T-helper 2 cell (primary cell): ENCODE data around the gene MATN4.

ENCODE experiments used
- DNase-seq, 5 experiments: peaks; one replicate each; pipeline versions ENCODE4 v3.0.0 to v3.0.0-alpha.2; 2012 to 2022

MATN4 gene

DNA sequence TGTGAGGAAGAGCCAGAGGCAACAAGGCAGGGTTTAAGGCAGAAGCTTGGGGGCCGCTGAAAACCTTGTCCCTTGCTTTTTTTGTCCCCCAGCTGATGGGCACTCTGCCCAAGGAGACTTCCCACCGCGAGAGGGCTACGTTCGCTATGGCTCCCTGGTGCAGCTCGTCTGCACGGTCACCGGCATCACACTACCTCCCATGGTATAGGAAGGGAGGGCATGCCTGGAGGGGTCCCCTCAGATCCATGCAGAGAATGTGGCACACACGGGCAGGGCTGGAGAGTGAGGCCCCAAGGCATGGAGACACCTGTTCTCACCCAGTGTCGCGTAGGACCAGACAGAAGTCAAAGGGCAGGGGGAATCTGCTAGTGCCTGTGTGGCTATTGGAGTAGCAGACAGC, 5.8 kb upstream of the MATN4 start:
- no peak for DNase-seq

DNA sequence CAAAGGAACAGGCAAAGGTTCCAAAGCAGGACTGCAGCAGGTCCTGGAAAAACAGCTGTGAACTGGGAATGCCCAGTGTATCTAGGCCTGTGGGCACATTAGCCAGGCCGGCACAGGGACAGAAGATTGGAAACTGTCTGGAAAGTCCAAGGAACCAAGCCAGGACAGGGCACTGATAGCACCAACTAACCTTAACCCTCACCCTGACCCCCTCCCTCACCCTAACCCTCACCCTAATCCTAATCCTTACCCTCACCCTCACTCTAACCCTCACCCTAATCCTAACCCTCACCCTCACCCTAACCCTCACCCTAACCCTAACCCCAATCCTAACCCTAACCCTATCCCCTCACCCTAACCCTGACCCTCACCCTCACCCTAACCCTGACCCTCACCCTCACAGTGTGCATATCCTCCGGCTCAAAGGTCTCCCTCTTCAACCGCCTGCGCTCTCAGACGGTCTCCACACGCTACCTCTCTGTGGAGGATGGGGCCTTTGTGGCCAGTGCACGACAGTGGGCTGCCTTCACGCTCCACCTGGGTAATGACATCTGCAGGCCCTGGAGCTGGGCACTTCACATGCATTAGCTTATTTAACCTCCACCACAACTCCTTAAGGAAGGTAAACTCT, 5.1 kb upstream of the MATN4 start:
- DNase-seq = no peak

DNA sequence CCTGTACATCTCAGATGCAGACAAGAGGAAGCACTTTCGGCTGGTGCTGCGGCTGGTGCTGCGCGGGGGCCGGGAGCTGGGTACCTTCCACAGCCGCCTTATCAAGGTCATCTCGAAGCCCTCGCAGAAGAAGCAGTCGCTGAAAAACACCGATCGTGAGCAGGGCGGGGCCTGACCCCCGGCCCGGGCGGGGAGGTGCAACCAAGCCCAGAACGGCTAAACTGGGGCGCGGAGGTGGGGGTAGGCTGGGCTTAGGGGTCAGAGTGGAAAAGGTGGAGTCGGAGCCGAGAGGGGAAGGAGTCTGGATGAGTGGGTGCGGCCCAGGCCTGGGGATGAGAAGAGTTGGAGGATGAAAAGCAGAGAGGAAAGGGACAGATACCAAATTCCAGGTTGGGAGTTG, 4.1 kb upstream of the MATN4 start:
- no peak for DNase-seq

DNA sequence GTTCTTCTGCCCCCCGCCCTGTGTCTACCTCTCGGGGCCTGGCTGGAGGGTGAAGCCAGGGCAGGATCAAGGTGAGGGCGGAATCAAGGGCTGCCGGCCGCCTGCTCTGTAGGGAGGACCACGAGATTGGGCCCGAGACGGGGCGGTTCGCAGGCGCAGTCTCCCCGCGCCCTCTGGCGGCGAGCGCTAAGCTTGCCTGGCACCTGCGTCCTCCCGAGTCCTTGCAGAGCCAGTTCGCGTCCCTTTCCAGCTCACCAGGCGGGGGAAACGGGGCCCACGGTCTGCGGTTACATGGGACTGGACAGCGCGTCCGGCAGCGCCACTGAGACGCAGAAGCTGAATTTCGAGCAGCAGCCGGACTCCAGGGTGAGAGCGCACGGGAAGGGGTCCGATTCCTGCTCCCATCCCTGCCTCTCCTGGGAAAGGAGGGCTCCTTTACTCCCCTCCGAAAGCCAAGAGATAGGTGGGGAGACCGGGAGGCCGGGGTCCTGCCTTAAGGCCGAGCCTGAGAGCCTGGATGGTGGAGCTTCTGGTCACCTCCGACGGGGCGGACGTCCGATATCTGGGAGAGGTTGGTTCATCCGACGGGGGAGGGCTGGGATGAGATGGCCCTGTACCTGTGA, 3.6 kb upstream of the MATN4 start:
- peak; percentile 12 to 71 (median 44) for DNase-seq

DNA sequence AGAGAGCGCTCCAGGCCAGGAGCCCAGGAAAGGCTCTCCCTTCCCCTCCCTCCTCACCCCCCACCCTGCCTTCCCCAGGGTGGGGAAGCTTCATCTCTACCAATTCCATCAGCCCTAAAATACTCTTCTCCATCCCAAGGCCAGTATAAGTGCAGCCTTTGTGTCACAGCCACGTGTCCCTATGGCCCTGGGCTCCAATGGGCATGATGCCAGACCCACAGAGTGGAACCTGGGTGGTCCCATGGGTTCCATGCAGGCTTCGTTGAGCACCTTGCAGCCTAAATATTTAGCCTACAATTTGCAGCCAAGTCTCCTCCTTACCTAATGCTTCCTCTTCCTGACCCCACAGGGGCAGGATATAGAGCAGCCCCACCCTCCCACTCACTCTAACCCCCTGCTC, 976 bp upstream of the MATN4 start:
- DNase-seq = no peak

DNA sequence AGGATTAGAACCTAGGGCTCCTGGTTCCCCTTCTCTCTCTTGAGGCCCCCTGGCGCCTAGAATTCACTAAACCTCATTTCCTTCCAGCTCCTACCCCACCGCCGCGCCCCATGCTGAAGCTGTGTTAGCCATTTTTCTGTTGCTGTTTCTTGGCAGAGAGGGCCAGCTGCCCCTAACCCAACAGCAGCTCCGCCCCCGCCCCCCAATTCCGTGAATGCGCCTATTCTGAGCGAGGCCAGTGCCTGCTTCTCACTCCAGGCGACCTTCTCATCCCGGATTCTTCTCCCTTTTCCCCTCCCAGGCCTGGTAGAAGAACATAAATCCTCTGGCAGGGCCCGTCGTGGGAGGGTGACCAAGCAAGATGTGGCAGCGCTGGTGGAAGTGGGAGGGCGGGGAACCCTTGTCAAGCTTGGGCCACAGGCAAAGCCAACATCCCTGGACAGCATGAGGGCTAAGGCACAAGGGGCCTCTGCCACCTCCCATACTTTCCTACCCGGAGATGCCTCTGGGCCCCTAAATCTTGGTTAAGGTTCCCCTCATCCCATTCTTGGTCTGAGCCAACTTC, 941 bp downstream of the MATN4 start:
- no peak for DNase-seq

DNA sequence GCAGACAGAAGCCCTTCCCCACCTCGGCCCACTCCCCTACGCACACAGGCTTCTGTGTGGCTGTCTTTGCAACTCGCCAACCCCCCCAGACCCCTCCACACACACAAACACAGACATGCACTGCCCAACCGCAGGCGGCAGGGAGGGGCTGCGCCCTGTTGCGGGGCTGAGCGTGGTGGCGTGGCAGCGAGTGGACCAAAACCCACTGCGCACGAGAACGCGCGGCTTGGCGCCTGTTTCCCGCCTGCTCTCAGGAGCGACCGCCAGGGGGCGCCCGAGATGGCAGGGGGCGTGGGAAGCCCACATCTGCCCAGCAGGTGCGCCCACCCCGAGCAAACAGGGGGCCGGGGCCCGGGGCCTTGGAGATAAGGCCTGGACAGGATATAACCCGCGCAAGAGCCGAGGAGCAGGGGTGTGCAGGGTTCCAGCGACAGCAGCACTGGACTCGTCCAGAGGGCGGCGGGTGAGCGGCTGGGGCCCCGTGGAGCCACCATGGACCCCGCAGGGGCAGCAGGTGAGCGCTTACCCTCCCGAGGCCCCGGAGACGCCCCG, 1.6 kb downstream of the MATN4 start, which contains the start of gene RBPJL:
Gene RBPJL, plus strand, starts transcription at position 410 of the 552 bp plus-strand sequence. Its CDS starts 83 bp downstream, at position 493.
- peak in 3 of 5 experiments; percentile 25 to 27 (median 27) for DNase-seq

DNA sequence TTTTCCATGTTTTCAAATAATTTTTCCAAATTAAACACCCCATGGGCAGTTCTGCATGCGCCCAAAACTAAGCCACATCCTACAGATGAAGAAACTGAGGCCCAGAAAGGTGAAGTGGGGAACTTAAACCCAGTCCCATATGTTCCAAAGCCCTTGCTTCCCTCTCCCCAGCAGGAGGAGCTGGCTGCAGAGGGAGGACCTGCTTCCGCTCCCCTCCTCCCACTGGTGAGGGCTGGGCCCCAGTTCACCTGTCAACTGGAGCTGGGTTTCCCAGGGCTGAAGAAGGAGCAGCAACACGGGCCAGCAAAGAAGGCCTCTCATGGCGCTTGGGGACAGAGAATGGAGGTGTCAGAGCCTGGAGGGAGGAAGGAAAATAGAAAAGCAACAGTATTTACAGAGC, 2.8 kb downstream of the MATN4 start:
- no peak for DNase-seq

DNA sequence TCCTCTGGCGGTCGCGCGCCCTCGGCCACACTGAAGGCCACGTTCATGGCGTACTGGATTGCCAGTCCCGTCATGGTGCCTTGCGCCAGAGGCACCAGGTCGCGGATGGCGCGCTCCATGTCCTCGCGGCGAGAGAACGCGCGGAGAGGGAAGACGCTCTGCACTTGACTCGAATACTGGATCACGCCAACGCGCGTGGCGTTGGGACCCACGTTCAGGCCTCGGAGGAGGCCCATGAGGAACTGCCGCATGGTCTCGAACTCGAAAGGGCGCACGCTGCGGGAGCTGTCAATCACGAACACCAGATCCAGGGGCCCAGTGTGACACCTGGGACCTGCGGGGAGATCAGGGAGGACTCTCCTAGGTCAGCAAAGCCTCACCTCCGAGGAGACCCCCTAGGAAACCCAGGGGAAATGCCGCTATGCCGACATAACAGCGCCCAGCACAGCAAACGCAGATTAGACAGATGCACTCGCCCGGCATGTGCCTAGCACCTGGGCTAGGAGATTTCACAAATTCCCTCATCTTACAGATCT, 3.6 kb downstream of the MATN4 start:
- DNase-seq = no peak

DNA sequence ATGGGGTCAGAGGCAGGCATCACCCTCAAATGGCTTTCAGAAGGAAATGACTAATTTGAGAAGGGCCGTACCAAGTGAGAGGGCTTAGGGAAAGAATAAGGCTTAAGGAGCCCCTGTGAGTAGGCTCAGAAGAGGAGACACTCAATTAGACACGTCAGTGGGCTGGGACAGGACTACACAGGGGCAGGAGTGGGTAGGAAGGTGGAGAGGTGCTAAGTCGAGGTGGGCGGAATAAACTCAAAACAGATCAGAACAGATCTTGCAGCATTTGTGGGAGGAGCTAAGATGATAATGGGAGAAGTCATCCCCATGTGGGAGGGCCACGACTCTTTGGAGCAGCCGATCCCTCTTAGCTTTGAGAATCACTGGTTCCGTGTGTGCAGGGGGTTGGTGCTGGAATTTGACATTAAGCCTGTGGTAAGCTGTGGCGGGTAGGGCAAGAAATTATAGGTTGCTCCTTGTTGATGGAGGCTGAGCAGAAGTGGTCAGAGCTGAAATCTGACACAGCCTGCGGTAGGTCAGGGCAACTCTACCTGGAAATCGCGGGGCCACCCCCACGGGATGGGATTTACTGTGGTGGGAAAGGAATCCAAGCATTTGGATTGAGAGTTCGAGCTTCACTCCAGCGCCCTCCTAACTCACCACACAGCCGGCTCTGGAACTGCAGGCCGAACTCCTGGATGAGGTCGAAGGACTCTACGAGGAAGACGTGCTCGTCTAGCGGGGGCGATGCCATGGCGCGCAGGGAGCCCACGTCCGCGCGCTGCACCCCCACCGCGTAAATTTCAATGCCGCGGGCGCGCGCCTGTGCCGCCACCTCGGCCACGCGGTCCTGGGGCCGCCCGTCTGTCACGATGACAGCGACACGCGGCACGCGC, 4.3 kb downstream of the MATN4 start:
- peak in 1 of 5 experiments; percentile 38 for DNase-seq

DNA sequence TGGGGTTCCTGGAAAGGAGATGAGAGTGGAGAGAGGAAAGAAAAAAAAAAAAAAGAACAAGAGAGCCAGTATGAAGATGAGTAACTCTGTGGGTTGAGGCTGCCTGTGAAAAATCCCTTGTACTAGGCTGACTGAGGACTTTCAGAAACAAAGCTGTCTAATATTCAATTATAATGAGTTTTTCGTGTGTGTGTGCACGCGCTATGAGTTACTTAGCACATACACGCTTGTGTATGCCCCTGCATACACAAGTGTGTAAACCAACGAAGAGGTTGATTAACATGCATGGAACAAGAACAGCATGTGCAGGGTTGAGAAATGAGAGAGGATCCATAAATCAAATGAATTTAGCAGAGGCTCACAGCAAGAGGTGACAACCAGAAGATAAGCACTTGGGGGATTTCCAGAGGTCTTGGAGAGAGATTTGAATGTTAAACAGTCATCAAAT, 6.3 kb downstream of the MATN4 start:
- peak in 1 of 5 experiments; percentile 70 for DNase-seq

DNA sequence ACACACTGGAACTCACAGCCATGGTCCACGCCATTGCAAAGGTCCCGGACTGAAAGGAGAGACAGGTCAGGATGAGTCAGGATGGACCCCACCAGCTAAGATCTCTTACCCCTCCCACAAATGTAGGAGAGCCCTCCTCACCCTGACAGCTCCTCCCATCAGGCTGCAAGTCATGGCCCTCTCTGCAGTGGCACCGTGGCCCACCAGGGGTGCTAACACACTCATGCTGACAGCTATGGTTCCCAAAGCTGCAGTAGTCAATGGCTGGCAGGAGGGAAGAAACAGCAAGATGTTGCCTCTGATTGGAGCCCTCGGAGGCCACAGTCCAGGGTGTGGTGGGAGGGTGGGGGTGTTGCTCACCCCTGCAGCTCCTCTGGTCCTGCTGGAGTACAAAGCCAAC, 7.1 kb downstream of the MATN4 start:
- DNase-seq = peak in 1 of 5 experiments; percentile 70

DNA sequence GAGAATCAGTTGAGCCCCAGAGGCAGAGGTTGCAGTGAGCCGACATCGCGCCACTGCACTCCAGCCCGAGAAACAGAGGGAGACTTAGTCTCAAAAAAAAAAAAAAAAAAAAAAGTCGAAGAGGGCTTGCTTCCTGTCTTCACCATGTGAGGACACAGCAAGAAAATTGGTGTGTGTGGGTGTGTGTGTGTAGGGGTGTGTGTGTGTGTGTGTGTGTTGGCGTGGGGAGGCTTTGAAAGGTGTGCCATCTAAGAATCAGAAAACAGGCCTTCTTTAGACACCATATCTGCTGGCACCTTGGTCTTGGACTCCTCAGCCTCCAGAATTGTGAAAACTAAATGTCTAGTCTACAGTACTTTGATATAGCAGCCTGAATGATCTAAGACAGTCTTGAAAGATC, 8.3 kb downstream of the MATN4 start:
- peak in 1 of 5 experiments; percentile 34 for DNase-seq

DNA sequence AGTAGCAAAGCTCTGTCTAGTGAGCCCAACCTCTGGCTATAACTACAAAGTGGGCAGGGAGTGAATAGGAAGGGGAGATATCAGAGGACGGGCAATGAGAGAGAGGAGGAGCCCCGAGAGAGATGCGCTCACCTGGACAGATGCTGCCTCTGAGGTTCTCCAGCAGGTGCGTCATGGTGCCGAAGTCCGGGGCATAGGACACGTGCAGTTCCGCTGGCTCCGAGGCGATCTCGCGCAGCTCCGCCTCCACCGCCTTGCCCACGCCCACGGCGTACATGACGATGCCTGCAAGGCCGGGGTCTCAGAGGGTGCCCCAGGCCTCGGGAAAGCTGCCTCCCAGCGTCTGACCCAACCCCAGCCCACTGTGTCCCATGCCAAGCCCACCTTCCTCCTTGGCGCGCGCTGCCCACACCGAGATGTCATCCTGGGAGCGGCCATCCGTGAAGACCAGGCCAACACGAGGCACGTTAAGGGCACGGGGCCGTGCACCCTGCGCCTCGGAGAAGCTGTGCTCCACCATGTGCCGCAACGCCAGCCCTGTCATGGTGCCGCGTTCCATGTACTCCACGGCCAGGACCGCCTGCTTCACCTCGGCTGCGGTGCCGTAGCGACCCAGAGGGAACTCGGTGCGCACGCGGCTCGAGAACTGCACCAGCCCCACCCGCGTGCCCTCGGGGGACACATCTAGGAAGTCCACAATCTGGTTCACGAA, 10.2 kb downstream of the MATN4 start:
- DNase-seq = no peak

DNA sequence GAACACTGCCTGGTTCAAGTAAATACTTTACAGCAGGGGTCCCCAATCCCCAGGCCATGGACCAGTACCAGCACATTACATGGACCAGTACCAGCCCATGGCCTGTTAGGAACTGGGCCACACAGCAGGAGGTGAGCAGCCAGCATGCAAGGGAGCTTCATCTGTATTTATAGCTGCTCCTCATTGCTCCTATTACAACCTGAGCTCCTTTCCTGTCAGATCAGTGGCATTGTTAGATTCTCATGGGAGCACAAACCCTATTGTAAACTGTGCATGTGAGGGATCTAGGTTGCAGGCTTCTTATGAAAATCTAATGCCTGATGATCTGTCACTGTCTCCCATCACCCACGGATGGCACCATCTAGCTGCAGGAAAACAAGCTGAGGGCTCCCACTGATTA, 13.4 kb downstream of the MATN4 start:
- no peak for DNase-seq

DNA sequence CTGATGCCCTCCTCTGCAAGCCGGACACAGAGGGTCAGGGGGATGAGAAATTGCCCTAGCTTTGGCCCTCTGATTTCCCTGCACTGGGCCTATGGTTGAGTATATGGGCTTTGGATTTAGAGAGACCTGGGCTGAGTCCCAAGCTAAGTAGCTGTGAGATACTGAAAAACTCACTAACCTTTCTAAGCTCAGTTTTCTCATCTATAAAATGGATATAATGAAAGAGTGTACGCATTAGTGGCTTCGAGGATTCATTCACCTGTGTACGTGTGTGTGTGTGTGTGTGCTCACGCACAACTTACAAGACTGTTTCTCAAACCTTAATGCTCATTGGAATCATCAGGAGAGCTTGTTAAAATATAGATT, 14.1 kb downstream of the MATN4 start:
- DNase-seq = no peak

DNA sequence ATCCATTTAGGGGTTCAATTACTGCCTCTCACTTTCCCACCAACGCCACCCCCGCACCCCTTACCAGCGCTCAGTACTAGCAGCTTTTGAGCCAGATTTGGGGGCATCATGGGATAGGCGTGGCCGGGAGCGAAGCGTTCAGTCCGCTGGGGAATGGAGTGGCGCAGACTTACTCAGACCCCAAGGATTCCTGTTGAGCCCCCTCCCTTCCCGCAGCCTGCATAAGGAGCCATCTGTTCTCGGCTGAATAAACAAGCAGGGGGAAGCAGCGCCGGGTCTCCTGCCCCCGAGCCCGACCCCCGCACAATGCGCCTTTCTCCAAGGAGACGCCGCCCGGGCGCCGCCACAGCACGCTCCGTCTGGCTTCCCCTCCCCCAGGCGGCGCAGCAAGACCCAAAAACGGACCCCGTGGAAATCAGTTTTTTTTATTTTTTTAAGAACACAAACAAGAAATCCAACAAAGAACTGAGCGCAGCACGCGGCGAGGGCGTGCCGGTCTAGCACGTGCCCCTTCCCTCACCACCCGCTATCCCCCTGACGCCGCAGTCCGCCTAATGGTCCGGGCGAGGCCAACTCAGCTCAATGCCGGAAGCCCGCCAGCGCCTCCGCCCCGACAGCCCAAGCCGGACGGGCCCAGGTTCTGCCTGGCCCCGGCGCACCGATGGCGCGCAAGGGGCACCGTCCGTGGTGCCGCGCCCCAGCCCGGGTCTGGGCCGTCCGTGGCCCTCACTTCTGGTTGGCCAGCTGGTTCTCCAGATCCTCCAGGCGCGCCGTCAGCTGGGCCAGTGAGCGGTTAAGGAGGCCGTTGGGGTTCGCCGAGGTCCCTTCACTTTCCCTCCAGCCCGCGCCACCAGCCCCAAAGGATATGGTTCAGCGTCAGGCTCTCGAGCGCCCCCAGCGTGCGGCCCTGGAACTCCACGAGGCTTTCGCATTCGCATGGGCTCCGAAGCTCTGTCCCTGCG, 14.8 kb downstream of the MATN4 start:
- peak; percentile 44 to 79 (median 68) for DNase-seq

DNA sequence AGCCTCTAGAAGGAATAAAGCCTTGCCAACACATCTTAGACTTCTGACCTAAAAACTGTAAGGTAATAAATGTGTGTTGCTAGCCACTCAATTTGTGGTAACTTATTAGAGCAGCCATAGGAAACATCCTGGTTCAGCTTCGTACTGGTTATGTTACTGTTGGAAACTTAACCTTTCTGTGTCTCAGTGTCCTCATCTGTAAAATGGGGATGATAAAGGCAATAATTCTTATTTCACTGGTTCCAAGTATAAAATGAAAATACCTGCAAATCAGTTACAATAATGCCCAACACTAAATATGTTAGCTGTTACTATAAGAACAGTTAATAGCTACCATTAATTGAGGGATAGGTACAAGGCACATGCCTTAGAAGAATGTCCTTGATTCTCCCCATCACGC, 15.8 kb downstream of the MATN4 start:
- no peak for DNase-seq

DNA sequence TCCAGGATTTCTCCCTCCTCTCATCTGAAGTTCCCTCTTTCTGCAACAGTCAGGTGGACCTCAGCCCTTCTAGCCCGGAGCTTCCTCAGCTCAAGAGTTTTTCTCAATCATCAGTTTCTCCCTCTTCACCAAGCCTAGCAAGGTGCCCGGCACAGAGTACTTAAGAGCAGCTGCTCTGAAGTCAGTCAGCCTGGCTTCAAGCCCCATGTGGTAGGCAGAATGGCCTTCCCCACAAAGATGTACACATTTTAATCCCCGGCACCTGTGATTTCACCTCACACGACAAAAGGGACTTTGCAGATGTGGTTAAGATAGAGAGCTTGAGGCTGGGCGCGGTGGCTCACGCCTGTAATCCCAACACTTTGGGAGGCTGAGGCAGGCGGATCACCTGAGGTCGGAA, 16.6 kb downstream of the MATN4 start:
- no peak for DNase-seq

DNA sequence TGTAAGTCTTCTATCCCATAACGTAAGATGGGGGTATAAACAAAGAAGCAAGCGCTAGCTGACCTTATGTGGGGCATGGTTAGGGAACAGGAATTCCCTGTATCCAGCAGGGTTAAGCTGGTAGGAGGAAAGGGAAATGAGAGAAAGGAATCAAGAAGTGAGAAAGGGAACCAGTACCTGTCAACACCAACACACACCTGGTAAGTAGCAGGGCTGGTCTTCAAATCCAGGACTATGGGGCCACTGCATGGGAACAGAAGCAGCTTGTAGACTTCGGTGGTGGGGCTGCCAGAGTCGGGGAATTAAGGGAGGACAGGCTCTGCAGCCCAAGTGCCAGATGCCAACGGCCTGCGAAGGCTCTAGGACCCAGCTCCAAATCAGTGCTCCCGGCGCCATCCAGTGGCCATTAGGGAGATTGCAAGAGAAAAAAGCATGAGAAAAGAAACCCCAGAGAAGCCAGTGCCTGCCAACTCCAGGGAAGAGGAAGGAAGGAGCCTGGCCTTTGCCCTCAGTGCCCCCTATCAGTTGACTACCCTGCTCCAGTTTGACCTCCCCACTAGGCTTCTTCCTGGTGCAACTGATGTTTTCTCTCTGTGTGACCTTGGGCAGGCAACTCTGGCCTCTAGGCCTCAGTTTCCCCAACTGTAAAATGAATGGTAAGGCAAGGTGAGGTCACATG, 17.3 kb downstream of the MATN4 start:
- DNase-seq = peak in 4 of 5 experiments; percentile 17 to 61 (median 46)
